Effector memory CD4-positive, alpha-beta T cell (primary cell): Measurements from ENCODE around the gene PCCB.

ENCODE experiments used
- DNase-seq, 3 donors: peaks; one replicate each; pipeline ENCODE4 v3.0.0-alpha.2; 2020
- H3K27ac ChIP-seq: 2 replicates; pipeline ENCODE4 v1.7.0; 2013; ENCODE audit warnings: mild to moderate bottlenecking, low read length, moderate library complexity; ENCODE audit not compliant: insufficient read depth, poor library complexity, severe bottlenecking
- H3K27me3 ChIP-seq: replicated peaks from 2 replicates; pipeline ENCODE4 v1.7.0; 2013; ENCODE audit warnings: mild to moderate bottlenecking, low read length; ENCODE audit not compliant: insufficient read depth, control insufficient read depth, poor library complexity, severe bottlenecking
- H3K36me3 ChIP-seq: 2 replicates; pipeline ENCODE4 v1.7.0; 2013; ENCODE audit warnings: mild to moderate bottlenecking, low read length, moderate library complexity; ENCODE audit not compliant: control insufficient read depth, insufficient read depth
- H3K4me1 ChIP-seq: 2 replicates; pipeline ENCODE4 v1.7.0; 2013; ENCODE audit warnings: low read length, mild to moderate bottlenecking; ENCODE audit not compliant: control insufficient read depth, insufficient read depth, poor library complexity, severe bottlenecking
- H3K4me3 ChIP-seq: 2 replicates; pipeline ENCODE4 v1.7.0; 2013; ENCODE audit warnings: low read length, low read depth, mild to moderate bottlenecking; ENCODE audit not compliant: insufficient read depth, poor library complexity, severe bottlenecking
- H3K9me3 ChIP-seq: 2 replicates; pipeline ENCODE4 v1.7.0; 2013; ENCODE audit warnings: mild to moderate bottlenecking, low read length, moderate library complexity; ENCODE audit not compliant: control insufficient read depth

The PCCB gene

DNA sequence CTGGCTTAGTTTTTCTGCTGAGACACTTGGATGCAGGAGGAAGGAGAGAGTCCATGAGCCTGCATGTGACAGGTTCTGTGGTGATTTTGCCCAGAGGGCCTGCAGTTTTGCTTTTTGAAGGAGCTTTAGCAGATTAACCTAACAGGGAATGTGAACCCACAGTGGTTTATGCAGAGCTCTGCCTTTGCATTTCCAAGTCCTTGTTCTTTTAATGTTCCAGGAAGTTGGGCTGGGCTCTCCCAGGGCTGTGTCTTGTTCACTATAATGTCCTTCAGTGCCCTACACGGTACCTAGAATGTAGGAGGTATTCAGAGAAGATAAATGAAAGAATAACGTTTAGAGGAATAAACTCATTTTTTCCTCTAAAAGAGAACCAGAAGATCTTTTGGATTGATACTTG, 50.3 kb downstream of the PCCB start:
- no peak for DNase-seq
- no peaks in the 10 kb centered on the region for H3K27me3 ChIP-seq
- no peaks in the 10 kb centered on the region for H3K9me3 ChIP-seq
- H3K36me3 ChIP-seq = peaks cover 9% of the 10 kb centered on the region
- H3K4me3 ChIP-seq = no peak overlapping the region
- H3K4me1 ChIP-seq = no peaks in the 10 kb centered on the region
- no peak overlapping the region for H3K27ac ChIP-seq

DNA sequence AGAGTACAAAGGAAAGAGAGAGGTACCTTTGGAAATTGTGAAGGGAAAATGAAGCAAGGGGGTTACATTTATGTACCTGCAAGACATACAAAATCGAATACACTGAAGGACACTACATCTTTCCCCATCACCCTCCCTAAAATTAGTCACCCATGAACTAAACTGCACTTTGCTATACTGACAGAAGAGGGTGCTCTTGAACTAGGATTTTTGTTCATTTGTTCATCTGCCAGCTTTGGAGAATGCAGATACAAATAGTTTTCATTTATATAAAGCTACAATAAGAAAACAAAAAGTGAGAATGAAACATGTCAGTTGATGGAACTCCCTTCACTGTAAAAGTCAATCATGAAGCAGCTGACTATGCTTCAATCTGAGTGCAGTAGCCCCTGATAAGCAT, 55.7 kb downstream of the PCCB start:
- DNase-seq = no peak
- Histone ChIP-seq H3K9me3 (no peaks in the 10 kb centered on the region), H3K27me3 (no peaks in the 10 kb centered on the region), H3K4me1 (no peaks in the 10 kb centered on the region), H3K4me3 (no peak overlapping the region), H3K27ac (no peak overlapping the region), H3K36me3 (peaks cover 6% of the 10 kb centered on the region)

DNA sequence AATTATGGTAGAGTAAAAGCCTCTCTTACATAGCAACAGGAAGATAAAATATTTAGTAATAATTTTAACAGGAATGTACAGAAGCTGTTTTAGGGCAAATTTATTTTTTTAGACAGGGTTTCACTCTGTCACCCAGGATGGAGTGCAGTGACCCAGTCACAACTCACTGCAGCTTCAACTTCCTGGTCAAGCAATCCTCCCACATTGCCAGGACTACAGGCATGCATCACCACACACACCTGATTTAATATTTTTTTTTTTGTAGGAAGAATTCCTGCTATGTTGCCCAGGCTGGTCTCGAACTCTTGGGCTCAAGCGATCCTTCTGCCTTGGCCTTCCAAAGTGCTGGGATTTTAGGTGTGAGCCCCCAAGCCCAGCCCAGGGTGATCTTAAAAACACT, 61.1 kb downstream of the PCCB start:
- no peaks in the 10 kb centered on the region for H3K9me3 ChIP-seq
- H3K36me3 ChIP-seq = no peaks in the 10 kb centered on the region
- no peaks in the 10 kb centered on the region for H3K4me1 ChIP-seq
- H3K27me3 ChIP-seq = no peaks in the 10 kb centered on the region
- no peak overlapping the region for H3K27ac ChIP-seq
- DNase-seq = no peak
- no peak overlapping the region for H3K4me3 ChIP-seq

DNA sequence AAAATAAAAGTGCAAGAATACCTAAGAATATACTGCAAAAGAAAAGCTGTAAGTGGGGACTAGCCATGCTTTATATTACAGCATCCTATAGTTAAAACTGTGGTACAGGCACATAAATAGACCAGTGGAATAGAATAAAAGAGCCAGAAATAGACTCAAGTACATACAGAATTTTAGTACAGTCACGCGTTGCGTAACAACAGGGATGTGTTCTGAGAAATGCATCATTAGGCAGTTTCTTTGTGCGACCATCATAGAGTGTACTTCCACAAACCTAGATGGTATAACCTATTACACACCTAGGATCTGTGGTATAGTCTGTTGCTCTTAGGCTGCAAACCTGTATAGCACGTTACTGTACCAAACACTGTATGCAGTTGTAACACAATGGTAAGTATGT, 61.8 kb downstream of the PCCB start:
- Histone ChIP-seq H3K4me1 (no peaks in the 10 kb centered on the region), H3K4me3 (no peak overlapping the region), H3K36me3 (no peaks in the 10 kb centered on the region), H3K9me3 (no peaks in the 10 kb centered on the region), H3K27ac (no peak overlapping the region), H3K27me3 (no peaks in the 10 kb centered on the region)
- DNase-seq = no peak

DNA sequence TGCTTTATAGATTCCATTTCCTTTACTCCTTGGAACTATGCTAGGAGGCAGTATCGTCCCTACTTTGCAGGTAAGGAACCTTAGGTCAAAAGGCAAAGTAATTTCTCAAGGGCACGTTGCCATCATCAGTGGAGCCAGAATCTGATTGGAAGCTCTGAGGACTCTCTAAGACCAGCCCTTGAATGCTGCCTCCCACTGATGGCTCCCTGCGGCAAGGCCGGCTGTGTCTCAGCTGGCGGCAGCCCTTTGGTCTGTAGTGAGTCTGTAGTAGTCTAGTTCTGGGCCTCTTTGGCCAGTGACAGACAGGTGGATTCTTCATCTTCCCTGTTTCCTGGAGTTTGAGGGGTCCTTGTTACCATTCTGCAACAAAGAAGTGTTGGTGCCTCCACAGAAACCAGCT, 76.2 kb downstream of the PCCB start:
- no peaks in the 10 kb centered on the region for H3K4me1 ChIP-seq
- H3K9me3 ChIP-seq = no peaks in the 10 kb centered on the region
- H3K36me3 ChIP-seq = peaks cover 6% of the 10 kb centered on the region
- H3K27ac ChIP-seq = no peak overlapping the region
- no peaks in the 10 kb centered on the region for H3K27me3 ChIP-seq
- H3K4me3 ChIP-seq = no peak overlapping the region
- no peak for DNase-seq

DNA sequence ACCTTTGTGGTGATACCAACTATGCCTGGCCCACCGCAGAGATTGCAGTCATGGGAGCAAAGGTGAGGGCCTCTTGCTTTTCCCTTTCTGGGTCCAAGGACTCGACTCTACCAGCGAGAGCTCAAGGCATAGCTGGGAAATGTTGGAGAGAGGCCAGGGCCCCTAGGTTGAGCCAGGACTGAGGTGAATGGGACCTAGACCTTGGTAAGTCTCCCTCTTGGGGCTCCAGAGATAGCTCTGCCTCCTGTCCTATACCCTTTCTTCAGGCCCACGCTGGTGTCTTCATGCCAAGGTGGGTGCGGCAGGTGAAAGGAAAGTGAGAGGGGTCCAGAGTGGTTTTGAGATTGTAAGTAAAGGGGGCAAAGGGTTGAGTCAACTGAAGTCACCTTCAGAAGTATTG, 77.5 kb downstream of the PCCB start:
- Histone ChIP-seq H3K36me3 (peaks cover 6% of the 10 kb centered on the region), H3K27ac (no peak overlapping the region), H3K4me3 (no peak overlapping the region), H3K27me3 (no peaks in the 10 kb centered on the region), H3K4me1 (no peaks in the 10 kb centered on the region), H3K9me3 (no peaks in the 10 kb centered on the region)
- DNase-seq = no peak

DNA sequence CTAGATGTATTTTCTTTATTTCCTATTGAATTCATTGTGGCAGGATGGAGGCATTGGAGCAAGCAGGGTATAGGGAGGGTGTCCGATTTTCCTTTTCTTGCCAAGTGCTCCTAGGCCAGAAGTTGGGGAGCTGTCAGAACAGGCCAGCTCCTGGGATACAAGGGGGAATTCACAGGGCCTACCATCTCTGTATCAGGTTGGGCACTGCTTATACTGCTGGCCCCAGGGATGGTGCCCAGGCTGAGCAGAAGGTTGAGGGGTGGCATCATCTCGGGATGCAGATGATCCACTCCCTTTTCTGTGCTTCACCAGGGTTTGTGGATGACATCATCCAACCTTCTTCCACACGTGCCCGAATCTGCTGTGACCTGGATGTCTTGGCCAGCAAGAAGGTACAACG, 79.5 kb downstream of the PCCB start:
- DNase-seq = no peak
- Histone ChIP-seq H3K4me1 (no peaks in the 10 kb centered on the region), H3K9me3 (no peaks in the 10 kb centered on the region), H3K27ac (no peak overlapping the region), H3K27me3 (no peaks in the 10 kb centered on the region), H3K4me3 (no peak overlapping the region), H3K36me3 (peaks cover 16% of the 10 kb centered on the region)

- Histone ChIP-seq H3K27ac (no peak overlapping the region), H3K4me1 (no peaks in the 10 kb centered on the region), H3K27me3 (no peaks in the 10 kb centered on the region), H3K36me3 (peaks cover 22% of the 10 kb centered on the region), H3K4me3 (no peak overlapping the region), H3K9me3 (no peaks in the 10 kb centered on the region)
- DNase-seq = no peak
These were observed 80.8 kb downstream of the PCCB start for GRCh38 chr3:136330900-136331299.

- no peaks in the 10 kb centered on the region for H3K4me1 ChIP-seq
- DNase-seq = no peak
- no peak overlapping the region for H3K27ac ChIP-seq
- no peak overlapping the region for H3K4me3 ChIP-seq
- H3K27me3 ChIP-seq = no peaks in the 10 kb centered on the region
- H3K36me3 ChIP-seq = peaks cover 18% of the 10 kb centered on the region
- H3K9me3 ChIP-seq = no peaks in the 10 kb centered on the region
These were observed 82.2 kb downstream of the PCCB start for GRCh38 chr3:136332302-136332701.

DNA sequence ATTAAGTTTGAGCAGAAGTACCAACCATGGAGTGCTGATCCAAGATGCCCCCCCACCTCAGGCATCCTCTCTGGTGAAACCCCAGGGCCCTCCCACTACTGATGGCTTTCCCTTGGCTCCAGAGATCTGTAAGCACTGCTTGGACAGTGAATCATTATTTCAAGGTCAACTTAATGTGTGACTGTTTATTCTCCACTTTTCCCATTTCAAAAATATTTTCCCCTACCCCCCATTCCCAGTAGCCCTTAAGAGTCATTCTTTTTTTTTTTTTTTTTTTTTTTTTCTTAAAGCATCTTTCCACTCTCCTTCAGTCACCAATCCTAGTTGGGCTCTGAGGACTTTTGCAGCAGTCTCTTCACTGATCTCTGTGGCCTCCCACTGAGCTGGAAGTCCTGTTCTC, 82.6 kb downstream of the PCCB start:
- no peak for DNase-seq
- no peaks in the 10 kb centered on the region for H3K27me3 ChIP-seq
- H3K36me3 ChIP-seq = peaks cover 18% of the 10 kb centered on the region
- H3K4me1 ChIP-seq = no peaks in the 10 kb centered on the region
- H3K9me3 ChIP-seq = no peaks in the 10 kb centered on the region
- no peak overlapping the region for H3K27ac ChIP-seq
- H3K4me3 ChIP-seq = no peak overlapping the region

DNA sequence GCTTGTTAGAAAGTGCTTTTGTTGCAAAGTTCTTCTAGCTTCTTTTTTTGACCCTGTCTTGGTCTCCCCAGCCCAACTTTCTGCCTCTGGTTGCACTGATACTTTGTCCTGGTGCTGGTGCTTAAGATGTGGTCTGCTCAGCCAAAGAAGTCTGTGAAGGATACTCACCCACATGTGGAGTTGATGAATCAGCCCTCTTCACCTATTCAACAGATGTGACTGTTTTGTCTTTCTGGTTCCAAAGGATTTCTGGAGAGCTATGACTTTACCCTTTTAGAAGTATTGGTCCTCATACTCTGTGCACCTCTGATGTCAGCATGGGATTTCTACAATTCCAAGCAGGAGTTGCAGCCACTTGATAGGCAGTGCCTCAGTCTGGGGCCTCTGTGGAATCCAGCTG, 84.1 kb downstream of the PCCB start:
- H3K27me3 ChIP-seq = no peaks in the 10 kb centered on the region
- no peak overlapping the region for H3K4me3 ChIP-seq
- H3K4me1 ChIP-seq = no peaks in the 10 kb centered on the region
- no peaks in the 10 kb centered on the region for H3K9me3 ChIP-seq
- no peak for DNase-seq
- no peak overlapping the region for H3K27ac ChIP-seq
- H3K36me3 ChIP-seq = peaks cover 23% of the 10 kb centered on the region
